ENCODE measurements around the gene DNHD1. TPM values are rescaled to one million over a fixed set of nuclear protein-coding genes. Genes with fewer than 3 reads are reported as not detected.
A peak's percentile ranks its signal among the peaks of the same experiment; 100 is the strongest.

Gene DNHD1
- total RNA-seq, 1 donor from 2014 or later, result 6.6 TPM

DNA sequence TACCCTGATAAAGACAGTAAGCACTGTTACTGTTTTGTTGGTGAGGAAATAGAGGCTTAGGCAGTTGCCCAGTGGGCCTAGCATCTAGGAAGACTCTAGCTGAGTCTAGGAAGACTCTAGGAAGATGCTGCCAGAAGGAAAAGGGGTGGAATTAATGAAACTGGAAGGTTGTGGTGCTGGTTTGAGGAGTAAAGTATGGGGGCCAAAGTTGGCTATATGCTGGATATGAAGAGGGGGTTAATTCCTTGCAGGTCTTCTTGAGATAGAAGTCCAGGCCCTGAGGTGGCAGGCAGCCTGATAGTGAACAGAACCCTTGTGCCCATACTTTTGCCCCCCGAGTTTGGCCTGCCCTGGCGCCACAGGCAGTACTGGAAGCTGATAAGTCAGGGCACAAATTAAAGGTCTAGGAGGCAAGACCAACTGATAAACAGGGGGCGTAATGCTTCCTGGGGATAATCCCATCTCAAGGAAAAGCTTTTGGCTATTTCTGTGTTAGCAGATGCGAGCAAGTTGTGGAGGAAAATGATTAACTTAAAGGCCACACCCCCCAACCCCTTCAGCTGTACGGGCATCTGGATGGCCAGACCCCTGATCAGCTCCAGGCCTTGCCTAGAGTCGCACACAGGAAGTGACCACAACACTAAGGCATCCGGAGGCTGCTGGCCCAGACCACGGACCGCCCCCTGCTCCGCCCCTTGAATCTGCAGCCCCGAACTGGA, 109.5 kb downstream of the DNHD1 start:
- Mint-ChIP-seq H3K4me3 (ENCODE audit: unreplicated experiment) (no peak overlapping the region), H3K27ac (ENCODE audit: unreplicated experiment) (no peak overlapping the region), H3K27me3 (ENCODE audit: unreplicated experiment) (no peaks in the 10 kb centered on the region), H3K4me1 (ENCODE audit: unreplicated experiment) (peaks cover 23% of the 10 kb centered on the region), H3K9me3 (ENCODE audit: unreplicated experiment) (no peaks in the 10 kb centered on the region), H3K36me3 (ENCODE audit: unreplicated experiment) (peaks cover 22% of the 10 kb centered on the region)
- peak; percentile 92 for DNase-seq (ENCODE audit: extremely low spot score, unreplicated experiment)
- no peak for TF ChIP-seq CTCF (IDR thresholded peaks at IDR 0.05)

GRCh38 chr11:6607190-6607795, 110.2 kb downstream of the DNHD1 start:
- H3K27ac Mint-ChIP-seq (ENCODE audit: unreplicated experiment), result no peak overlapping the region

DNA sequence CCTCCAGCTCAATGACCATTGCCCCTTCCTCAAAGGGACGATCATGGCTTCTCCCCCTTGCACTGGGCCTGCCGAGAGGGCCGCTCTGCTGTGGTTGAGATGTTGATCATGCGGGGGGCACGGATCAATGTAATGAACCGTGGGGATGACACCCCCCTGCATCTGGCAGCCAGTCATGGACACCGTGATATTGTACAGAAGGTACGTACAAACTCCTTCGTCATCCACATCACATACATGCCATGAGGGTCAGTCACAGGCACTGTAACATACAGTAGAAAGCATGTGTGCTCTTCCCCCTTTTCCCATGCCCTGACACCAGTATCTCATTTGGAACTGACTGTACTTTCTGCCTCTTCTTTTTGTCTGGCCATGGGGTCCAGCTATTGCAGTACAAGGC, 110.9 kb downstream of the DNHD1 start:
- Mint-ChIP-seq H3K27me3 (ENCODE audit: unreplicated experiment) (no peaks in the 10 kb centered on the region), H3K4me1 (ENCODE audit: unreplicated experiment) (peaks cover 23% of the 10 kb centered on the region), H3K4me3 (ENCODE audit: unreplicated experiment) (no peak overlapping the region), H3K27ac (ENCODE audit: unreplicated experiment) (no peak overlapping the region), H3K9me3 (ENCODE audit: unreplicated experiment) (no peaks in the 10 kb centered on the region), H3K36me3 (ENCODE audit: unreplicated experiment) (peaks cover 22% of the 10 kb centered on the region)
- TF ChIP-seq CTCF (IDR thresholded peaks at IDR 0.05), result no peak
- peak; percentile 72 for DNase-seq (ENCODE audit: extremely low spot score, unreplicated experiment)

More at GRCh38 chr11:6607190-6607795, 110.2 kb downstream of the DNHD1 start:
- no peak for TF ChIP-seq CTCF (IDR thresholded peaks at IDR 0.05)
- H3K4me1 Mint-ChIP-seq (ENCODE audit: unreplicated experiment), result peaks cover 23% of the 10 kb centered on the region
- peaks cover 22% of the 10 kb centered on the region for H3K36me3 Mint-ChIP-seq (ENCODE audit: unreplicated experiment)
- DNase-seq (ENCODE audit: extremely low spot score, unreplicated experiment), result peak; percentile 13
- no peaks in the 10 kb centered on the region for H3K9me3 Mint-ChIP-seq (ENCODE audit: unreplicated experiment)
- H3K27me3 Mint-ChIP-seq (ENCODE audit: unreplicated experiment), result no peaks in the 10 kb centered on the region
- no peak overlapping the region for H3K4me3 Mint-ChIP-seq (ENCODE audit: unreplicated experiment)

DNA sequence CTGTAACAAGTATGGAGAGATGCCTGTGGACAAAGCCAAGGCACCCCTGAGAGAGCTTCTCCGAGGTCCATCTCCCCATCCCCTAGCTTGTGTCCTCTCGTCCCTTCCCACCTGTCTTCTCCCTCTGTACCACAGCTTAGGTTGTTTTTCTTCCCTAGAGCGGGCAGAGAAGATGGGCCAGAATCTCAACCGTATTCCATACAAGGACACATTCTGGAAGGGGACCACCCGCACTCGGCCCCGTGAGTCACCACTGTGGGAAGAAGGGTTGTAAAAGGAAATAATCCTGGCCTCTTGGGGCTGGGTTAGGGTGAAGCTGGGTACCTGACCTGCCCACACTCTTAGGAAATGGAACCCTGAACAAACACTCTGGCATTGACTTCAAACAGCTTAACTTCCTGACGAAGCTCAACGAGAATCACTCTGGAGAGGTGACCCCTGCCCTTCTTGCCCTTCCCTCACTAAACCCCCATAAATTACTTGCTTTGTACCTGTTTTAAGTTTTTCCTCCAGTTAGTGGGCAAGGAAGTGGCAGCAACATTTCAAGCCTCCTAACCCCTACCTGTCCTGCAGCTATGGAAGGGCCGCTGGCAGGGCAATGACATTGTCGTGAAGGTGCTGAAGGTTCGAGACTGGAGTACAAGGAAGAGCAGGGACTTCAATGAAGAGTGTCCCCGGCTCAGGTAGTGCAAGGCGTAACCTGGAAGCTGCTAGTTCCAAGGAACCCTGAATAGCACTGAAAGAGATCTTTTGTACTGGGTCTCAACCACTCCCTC, 111.8 kb downstream of the DNHD1 start:
- H3K4me1 Mint-ChIP-seq (ENCODE audit: unreplicated experiment), result peaks cover 23% of the 10 kb centered on the region
- peaks cover 22% of the 10 kb centered on the region for H3K36me3 Mint-ChIP-seq (ENCODE audit: unreplicated experiment)
- H3K9me3 Mint-ChIP-seq (ENCODE audit: unreplicated experiment), result no peaks in the 10 kb centered on the region
- peak overlapping the region; percentile 56 for H3K27ac Mint-ChIP-seq (ENCODE audit: unreplicated experiment)
- peak; percentile 53 for DNase-seq (ENCODE audit: extremely low spot score, unreplicated experiment)
- H3K27me3 Mint-ChIP-seq (ENCODE audit: unreplicated experiment), result no peaks in the 10 kb centered on the region
- H3K4me3 Mint-ChIP-seq (ENCODE audit: unreplicated experiment), result no peak overlapping the region
- TF ChIP-seq CTCF (IDR thresholded peaks at IDR 0.05), result no peak
